GM13977 (cell line): ENCODE results near the gene EEF1E1.

Experiments used
- DNase-seq: peaks from one replicate; pipeline ENCODE4 v3.0.0; 2012; ENCODE audit warnings: low spot score
- in situ Hi-C: fragments of 300-500 bp; cut with MboI; formaldehyde crosslinking; loops from one replicate; pipeline ENCODE4 v1.12.0; 2022; ENCODE audit warnings: low sequenced_read_pairs, low pct_unique_long_range_greater_than_20kb, mixed read lengths, inconsistent platforms; ENCODE audit not compliant: unreplicated experiment
- TF ChIP-seq, protein P1 (sequence below): IDR thresholded peaks from 2 replicates; pipeline ENCODE4 v1.5.1; 2012; ENCODE audit warnings: mild to moderate bottlenecking, control low read depth; ENCODE audit not compliant: insufficient read depth; ENCODE audit errors: extremely low read depth, missing control alignments

EEF1E1 gene

DNA sequence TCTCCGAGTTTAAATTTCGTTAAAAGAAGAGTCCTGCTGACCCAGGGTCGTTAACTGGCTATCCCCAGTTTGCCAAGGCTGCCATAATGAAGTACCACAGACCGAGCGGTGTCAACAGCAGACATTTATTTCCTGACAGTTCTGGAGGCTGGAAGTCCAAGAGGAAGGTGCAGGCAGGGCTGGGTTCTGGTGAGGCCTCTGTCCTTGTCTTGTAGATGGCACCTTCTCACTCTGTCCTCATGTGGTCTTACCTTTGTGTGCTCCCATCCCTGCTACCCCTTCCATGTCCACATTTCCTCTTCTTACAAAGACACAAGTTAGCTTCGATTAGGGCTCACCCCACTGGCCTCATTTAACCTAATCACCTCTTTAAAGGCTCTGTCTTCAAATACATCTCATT lies 29.8 kb upstream of the EEF1E1 start:
- no peak for DNase-seq
- TF ChIP-seq, protein P1, sequence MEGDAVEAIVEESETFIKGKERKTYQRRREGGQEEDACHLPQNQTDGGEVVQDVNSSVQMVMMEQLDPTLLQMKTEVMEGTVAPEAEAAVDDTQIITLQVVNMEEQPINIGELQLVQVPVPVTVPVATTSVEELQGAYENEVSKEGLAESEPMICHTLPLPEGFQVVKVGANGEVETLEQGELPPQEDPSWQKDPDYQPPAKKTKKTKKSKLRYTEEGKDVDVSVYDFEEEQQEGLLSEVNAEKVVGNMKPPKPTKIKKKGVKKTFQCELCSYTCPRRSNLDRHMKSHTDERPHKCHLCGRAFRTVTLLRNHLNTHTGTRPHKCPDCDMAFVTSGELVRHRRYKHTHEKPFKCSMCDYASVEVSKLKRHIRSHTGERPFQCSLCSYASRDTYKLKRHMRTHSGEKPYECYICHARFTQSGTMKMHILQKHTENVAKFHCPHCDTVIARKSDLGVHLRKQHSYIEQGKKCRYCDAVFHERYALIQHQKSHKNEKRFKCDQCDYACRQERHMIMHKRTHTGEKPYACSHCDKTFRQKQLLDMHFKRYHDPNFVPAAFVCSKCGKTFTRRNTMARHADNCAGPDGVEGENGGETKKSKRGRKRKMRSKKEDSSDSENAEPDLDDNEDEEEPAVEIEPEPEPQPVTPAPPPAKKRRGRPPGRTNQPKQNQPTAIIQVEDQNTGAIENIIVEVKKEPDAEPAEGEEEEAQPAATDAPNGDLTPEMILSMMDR: no peak
- in situ Hi-C loops: no loop called here

DNA sequence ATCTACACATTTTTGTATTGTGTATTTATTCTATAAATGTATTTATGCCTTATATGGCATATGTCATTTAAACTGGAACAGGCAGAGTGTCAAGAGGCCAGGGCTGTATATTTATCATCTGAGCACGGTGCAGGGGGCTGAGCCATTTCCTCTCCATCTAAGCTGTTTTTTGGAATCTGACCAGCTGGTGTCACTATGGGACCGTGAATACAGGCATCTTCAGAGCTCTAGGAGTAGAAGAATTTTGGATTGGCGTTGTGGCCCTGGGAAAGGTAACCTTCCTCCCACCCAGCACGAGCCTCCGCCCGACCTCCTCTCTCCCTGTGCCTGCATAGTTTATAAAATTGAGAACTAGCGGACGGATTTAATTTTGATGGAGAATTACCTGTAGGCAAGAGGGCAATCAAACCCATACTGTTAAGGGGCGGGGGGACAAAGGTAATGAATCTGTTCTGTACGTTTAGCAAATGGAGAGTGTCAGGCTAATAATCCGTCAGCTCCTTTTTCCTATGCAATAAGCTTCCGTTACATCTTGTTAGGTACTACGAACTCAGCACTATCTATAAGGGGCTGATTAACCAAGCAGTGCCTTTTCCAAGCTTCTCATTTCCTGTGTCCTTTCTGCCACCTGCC lies 29.0 kb upstream of the EEF1E1 start:
- in situ Hi-C loops: no loop called here
- DNase-seq: peak; percentile 35
- TF ChIP-seq, protein P1: peak; percentile 58

DNA sequence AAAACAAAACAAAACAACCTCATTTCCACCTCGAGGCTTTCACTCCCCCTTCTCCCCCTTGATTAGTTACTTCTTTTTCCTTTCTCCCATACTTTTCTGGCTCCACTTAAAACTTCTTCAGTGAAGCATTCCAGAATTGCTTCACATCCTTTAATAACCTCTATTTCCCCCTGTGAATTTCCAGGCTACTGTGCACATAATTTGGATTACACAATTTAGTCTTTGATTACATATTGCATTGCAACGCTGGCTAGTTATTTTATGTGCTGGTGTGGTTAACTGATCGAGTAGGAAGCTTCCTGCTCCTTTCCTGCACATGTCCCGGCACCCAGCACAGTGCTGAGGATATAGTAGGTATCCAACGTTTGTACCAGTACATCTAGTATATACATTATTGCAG lies 28.1 kb upstream of the EEF1E1 start:
- DNase-seq: no peak
- in situ Hi-C loops: no loop called here
- TF ChIP-seq, protein P1: no peak

DNA sequence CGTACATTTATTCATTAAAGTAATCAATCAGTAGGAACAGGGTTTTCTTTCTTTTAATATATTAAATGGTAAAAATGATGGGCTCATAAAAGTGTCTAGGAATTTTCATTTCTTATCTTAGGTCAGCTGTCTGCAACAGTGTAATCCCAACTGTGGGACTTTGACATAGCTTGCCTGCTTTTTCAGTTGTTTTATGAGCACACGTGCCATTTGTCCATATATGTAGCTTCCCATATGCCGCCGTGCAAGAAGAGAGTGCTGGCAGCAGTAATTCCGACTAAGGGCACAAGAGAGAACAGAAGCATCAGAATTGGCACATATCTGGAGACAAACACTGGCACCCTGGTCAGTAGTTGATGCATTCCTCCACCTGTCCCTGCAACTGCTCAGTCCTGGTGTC lies 20.9 kb upstream of the EEF1E1 start:
- no peak for DNase-seq

DNA sequence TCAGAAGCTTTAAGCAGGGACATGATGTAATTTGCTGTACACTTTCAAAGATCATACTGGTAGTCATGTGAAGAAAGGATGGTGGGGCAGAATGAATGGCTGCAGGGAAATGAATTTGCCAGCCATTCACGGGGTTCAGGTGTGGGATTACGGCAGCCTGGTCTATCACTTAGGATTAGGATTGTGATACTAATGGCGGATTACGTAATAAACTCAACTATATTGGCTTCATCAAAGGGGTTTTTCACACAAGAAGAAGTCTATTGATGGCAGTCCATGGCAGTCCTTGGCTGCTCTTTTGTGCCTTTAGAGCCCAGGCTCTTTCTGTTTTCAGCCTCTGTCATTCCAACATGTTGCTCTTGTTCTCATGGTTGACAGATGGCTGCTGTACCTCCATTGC lies 12.6 kb upstream of the EEF1E1 start:
- in situ Hi-C loops: no loop called here
- no peak for DNase-seq
- TF ChIP-seq, protein P1: no peak

More for the DNA sequence above, 20.9 kb upstream of the EEF1E1 start:
- TF ChIP-seq, protein P1: no peak
- in situ Hi-C loops: no loop called here

DNA sequence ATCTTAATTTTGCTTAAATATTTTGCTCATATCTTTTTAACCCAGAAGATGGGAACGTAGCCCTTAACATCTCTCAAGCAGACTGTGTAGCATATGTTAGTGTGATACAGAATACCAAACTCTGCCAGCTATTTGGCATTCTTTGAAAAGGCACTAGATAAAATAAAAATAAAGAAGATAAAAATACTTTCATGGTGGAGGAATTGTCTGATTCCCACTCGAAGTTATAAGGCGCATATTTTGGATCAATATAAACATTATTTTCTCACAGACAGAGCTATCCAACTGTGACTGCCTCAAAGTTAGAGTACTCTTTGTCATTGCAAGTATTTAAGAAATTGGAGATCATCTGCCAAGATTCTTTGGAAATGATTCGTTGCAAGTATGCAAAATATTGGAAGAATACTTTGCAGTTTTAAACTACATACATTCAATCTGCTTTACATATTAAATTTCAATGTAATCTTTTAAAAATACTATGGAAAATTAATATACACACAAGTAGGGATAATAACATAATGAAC lies 10.8 kb upstream of the EEF1E1 start:
- in situ Hi-C loops: no loop called here
- TF ChIP-seq, protein P1: no peak
- DNase-seq: no peak
